BJ (cell line): ENCODE measurements around the gene EML3. TPM values are rescaled to one million over a fixed set of nuclear protein-coding genes. Genes with fewer than 3 reads are reported as not detected.
A peak's percentile ranks its signal among the peaks of the same experiment; 100 is the strongest.

Source experiments
- CTCF ChIA-PET: fragments of 350-600 bp; formaldehyde crosslinking; extraction: SDS; loops from one replicate; lab custom pipeline; 2021; ENCODE audit warnings: antibody characterized with exemption, inconsistent platforms; lab: Yijun Ruan, JAX
- POLR2A ChIA-PET: fragments of 300-600 bp; sonication (Branson Sonifier 250); formaldehyde crosslinking; extraction: SDS; loops from one replicate; lab custom pipeline; 2021; ENCODE audit warnings: antibody characterized with exemption; lab: Charles Lee
- DNase-seq: peaks from one replicate; pipeline ENCODE4 v3.0.0-alpha.2; 2011; ENCODE audit warnings: low read depth
- H3K27me3 ChIP-seq: 2 replicates; pipeline ENCODE4 v1.6.0; 2011; ENCODE audit warnings: low read length; ENCODE audit not compliant: control insufficient read depth, insufficient read depth
- H3K36me3 ChIP-seq: 2 replicates; pipeline ENCODE4 v1.5.1; 2011; ENCODE audit warnings: low read length; ENCODE audit not compliant: control insufficient read depth, insufficient read depth
- H3K4me3 ChIP-seq: 2 replicates; pipeline ENCODE4 v1.5.1; 2011; ENCODE audit warnings: low read depth, mild to moderate bottlenecking, control low read depth, low read length
- polyA plus RNA-seq: library from polyadenylated mRNA; depleted of rRNA; stranded (reverse); fragments of >200 nt; gene quantifications from 2 replicates; pipeline ENCODE4 v1.2.3, GENCODE V29; 2011
- TF ChIP-seq, protein P1 (sequence below): IDR thresholded peaks from 2 replicates; pipeline ENCODE4 v1.5.1; 2011; ENCODE audit warnings: low read depth, mild to moderate bottlenecking, control low read depth, inconsistent platforms, low read length, moderate library complexity; ENCODE audit not compliant: insufficient read depth

Gene EML3
- polyA plus RNA-seq, 1 experiment = 26.5 TPM

DNA sequence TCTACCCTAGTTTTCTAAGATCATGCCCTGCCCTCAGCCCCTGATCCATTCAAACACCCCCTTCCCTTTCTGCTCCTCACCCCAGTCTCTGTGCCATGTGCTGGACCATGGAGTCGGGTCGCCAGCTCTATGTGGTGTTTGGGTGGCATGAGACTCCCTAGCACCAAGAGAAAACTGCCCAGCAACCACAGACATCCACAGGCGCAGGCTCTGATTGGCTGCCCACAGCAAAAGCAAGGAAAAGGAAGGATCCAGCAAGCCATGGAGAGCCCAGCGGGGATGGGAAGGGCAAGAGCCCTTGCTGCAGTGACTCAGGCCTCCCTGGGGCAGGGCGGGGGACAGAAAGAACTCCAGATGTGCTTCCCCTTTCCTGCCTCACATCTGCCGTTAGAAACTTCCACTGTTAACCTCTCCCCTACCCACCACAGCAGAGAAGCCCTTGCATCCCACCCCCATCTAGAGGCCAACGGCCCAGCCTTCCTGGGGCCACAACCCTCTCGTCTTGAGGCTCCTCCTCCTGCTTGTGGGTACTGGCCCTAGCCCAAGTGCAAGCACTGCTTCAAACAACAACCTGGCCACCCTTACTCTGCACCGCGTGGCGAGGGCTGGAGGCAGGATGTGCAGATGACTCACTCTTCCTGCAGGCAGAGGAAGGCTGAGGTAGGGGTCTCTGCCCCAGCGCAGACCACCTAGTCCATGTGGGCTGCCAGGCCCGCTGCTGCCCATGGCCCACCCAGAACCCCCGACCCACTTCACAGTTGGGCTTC, 56.3 kb downstream of the EML3 start:
- H3K4me3 ChIP-seq = 0 out of 2 replicates have a peak overlapping the region, but pooled peaks have one; percentile 10
- ChIA-PET CTCF (interaction anchor here (0.6 to 4.9 kb wide), 7 partner anchors 12 to 161 kb away, joined by 3 to 66 read pairs (median 12); no protein-coding TSS in a partner anchor), POLR2A (interaction anchor here (0.6 to 1.4 kb wide), 3 partner anchors 9 to 110 kb away, joined by 5 to 17 read pairs (median 5); partner anchors contain the start of gene AHNAK)
- TF ChIP-seq, protein P1, sequence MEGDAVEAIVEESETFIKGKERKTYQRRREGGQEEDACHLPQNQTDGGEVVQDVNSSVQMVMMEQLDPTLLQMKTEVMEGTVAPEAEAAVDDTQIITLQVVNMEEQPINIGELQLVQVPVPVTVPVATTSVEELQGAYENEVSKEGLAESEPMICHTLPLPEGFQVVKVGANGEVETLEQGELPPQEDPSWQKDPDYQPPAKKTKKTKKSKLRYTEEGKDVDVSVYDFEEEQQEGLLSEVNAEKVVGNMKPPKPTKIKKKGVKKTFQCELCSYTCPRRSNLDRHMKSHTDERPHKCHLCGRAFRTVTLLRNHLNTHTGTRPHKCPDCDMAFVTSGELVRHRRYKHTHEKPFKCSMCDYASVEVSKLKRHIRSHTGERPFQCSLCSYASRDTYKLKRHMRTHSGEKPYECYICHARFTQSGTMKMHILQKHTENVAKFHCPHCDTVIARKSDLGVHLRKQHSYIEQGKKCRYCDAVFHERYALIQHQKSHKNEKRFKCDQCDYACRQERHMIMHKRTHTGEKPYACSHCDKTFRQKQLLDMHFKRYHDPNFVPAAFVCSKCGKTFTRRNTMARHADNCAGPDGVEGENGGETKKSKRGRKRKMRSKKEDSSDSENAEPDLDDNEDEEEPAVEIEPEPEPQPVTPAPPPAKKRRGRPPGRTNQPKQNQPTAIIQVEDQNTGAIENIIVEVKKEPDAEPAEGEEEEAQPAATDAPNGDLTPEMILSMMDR = no peak
- peaks cover 5% of the 10 kb centered on the region for H3K36me3 ChIP-seq
- no peaks in the 10 kb centered on the region for H3K27me3 ChIP-seq
- peak; percentile 81 for DNase-seq

DNA sequence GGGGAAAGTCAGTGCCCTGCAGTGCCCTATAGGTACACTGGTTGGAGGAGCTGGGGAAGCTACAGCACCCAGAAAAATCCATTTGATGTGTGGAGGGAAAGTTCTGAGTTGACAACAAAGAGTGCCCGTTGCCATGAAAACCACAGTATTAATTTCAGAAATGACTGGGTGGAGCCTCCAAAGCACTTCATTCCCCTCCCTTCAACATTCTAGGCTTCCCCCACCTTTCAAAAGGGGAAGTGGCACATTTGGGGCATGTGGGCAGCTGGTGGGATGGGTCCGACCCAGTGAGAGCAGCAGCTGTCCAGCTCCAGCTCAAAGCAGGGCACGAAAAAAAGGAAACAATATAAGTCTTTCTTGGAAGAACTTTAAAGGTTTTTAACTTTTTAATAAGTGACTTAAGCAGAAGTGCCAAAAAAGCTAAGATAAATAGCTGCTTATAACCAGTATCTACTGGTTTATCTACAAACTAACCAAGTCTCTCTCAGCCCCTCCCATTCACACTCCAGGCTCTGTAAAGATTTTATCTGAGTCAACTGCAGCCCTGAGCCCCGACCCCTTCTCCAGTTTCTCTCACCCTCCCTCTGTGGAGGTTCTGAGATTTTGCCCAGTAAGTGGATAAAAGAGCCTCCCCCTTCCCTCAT, 57.0 kb downstream of the EML3 start:
- TF ChIP-seq, protein P1 = no peak
- Histone ChIP-seq H3K4me3 (no peak overlapping the region), H3K27me3 (no peaks in the 10 kb centered on the region), H3K36me3 (peaks cover 5% of the 10 kb centered on the region)
- POLR2A ChIA-PET = interaction anchor here (0.6 to 1.4 kb wide), 2 partner anchors 9 to 110 kb away, joined by 5 to 17 read pairs; partner anchors contain the start of gene AHNAK
- CTCF ChIA-PET = interaction anchor here (0.6 to 4.8 kb wide), 5 partner anchors 12 to 160 kb away, joined by 3 to 47 read pairs (median 4); no protein-coding TSS in a partner anchor
- DNase-seq = no peak

GRCh38 chr11:62554387-62555167, 58.0 kb downstream of the EML3 start:
- no peaks in the 10 kb centered on the region for H3K27me3 ChIP-seq
- H3K36me3 ChIP-seq = peaks cover 5% of the 10 kb centered on the region
- ChIA-PET POLR2A (no interaction called here), CTCF (interaction anchor here (0.9 to 5.3 kb wide), 8 partner anchors 11 to 159 kb away, joined by 4 to 47 read pairs (median 12); no protein-coding TSS in a partner anchor)
- H3K4me3 ChIP-seq = no peak overlapping the region
- TF ChIP-seq, protein P1 = no peak
- DNase-seq = no peak

DNA sequence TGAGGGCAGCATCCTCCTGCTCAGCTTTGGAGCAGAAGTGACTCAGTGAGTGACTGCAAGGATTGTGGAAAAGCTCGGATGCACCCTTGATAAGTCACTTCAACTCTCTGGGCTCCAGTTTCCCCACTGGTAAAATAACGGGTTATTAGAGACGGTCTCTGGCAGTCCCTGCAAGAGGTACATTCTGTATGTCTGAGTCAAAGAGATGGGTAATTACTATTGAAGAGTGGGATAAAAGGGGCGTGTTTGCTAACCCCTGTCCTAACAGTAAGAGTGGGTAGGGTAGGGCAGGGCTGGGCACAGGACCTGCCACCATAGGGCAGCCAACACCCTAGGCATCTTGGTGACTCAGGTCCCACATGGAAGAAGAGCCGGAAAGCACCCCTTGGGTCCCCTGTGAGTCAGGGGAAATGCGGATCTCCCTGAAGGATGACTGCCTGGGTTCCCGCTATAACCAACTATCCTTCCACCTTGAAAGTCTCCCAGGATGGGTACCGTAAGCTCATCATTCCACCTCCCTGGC, 58.7 kb downstream of the EML3 start:
- TF ChIP-seq, protein P1 = no peak
- ChIA-PET POLR2A (interaction anchor here (0.6 to 1.5 kb wide), 4 partner anchors 9 to 287 kb away, joined by 3 to 7 read pairs (median 5); no protein-coding TSS in a partner anchor), CTCF (interaction anchor here (0.9 to 5.3 kb wide), 8 partner anchors 10 to 159 kb away, joined by 3 to 35 read pairs (median 5); no protein-coding TSS in a partner anchor)
- DNase-seq = peak; percentile 61
- Histone ChIP-seq H3K4me3 (0 out of 2 replicates have a peak overlapping the region, but pooled peaks have one; percentile 28), H3K27me3 (no peaks in the 10 kb centered on the region), H3K36me3 (peaks cover 2% of the 10 kb centered on the region; the same call in 1 of the 2 replicates)
